Glutamatergic neuron (in vitro differentiated cells): Measurements from ENCODE around the gene CHD9. TPM values are rescaled to one million over a fixed set of nuclear protein-coding genes. Genes with fewer than 3 reads are reported as not detected.
A peak's percentile ranks its signal among the peaks of the same experiment; 100 is the strongest.

Experiments
- DNase-seq: peaks from one replicate; pipeline ENCODE4 v3.0.0; 2022
- H3K27ac Mint-ChIP-seq: one replicate; pipeline ENCODE4 v1.8.0; 2020; ENCODE audit warnings: mild to moderate bottlenecking, mixed read lengths, inconsistent platforms; ENCODE audit not compliant: unreplicated experiment
- H3K27me3 Mint-ChIP-seq: one replicate; pipeline ENCODE4 v1.8.0; 2020; ENCODE audit warnings: mild to moderate bottlenecking, moderate library complexity, mixed read lengths, inconsistent platforms; ENCODE audit not compliant: unreplicated experiment
- H3K36me3 Mint-ChIP-seq: one replicate; pipeline ENCODE4 v1.8.0; 2020; ENCODE audit warnings: mild to moderate bottlenecking, mixed read lengths, inconsistent platforms; ENCODE audit not compliant: unreplicated experiment
- H3K4me1 Mint-ChIP-seq: one replicate; pipeline ENCODE4 v1.8.0; 2020; ENCODE audit warnings: mild to moderate bottlenecking, low read depth, mixed read lengths, inconsistent platforms; ENCODE audit not compliant: unreplicated experiment
- H3K4me3 Mint-ChIP-seq: one replicate; pipeline ENCODE4 v1.8.0; 2020; ENCODE audit warnings: mild to moderate bottlenecking, mixed read lengths, inconsistent platforms; ENCODE audit not compliant: unreplicated experiment
- H3K9me3 Mint-ChIP-seq: one replicate; pipeline ENCODE4 v1.8.0; 2020; ENCODE audit warnings: mild to moderate bottlenecking, moderate library complexity, mixed read lengths, inconsistent platforms; ENCODE audit not compliant: unreplicated experiment
- CTCF ChIP-seq: fragments of 200-600 bp; sonication (generic); IDR thresholded peaks from one replicate; pipeline ENCODE4 v1.5.0; 2021; ENCODE audit not compliant: partially characterized antibody, unreplicated experiment
- total RNA-seq: library from RNA; stranded (reverse); fragmentation: NEBNext Ultra II Directional; extraction: Animal tissue kit (Norgen Biotek cat#: 25700); gene quantifications from one replicate; pipeline ENCODE4 v1.2.1, GENCODE V29; 2021; ENCODE audit not compliant: unreplicated experiment

The CHD9 gene
- total RNA-seq, 1 donor from 2014 or later = 120 TPM

DNA sequence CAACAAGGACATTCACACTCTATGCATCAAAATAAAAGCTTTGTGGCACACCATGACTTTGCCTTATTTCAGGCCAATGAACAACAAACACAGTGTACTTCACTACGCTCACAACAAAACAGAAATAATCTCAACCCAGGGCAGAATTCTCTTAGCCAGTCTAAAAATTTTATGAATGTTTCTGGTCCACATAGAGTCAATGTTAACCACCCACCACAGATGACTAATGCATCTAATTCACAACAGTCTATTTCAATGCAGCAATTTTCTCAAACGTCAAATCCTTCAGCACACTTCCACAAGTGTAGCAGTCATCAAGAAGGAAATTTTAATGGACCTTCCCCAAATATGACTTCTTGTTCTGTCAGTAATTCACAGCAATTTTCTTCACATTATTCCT lies 101.7 kb downstream of the CHD9 start:
- no peak for DNase-seq
- Mint-ChIP-seq H3K36me3 (no peaks in the 10 kb centered on the region), H3K27ac (no peak overlapping the region), H3K9me3 (no peaks in the 10 kb centered on the region), H3K27me3 (no peaks in the 10 kb centered on the region), H3K4me1 (peaks cover 4% of the 10 kb centered on the region), H3K4me3 (no peak overlapping the region)
- no peak for TF ChIP-seq CTCF

GRCh38 chr16:53159781-53160436 lies 105.1 kb downstream of the CHD9 start:
- H3K4me1 Mint-ChIP-seq = no peaks in the 10 kb centered on the region
- no peak for DNase-seq
- no peaks in the 10 kb centered on the region for H3K9me3 Mint-ChIP-seq
- no peak overlapping the region for H3K4me3 Mint-ChIP-seq
- TF ChIP-seq CTCF = peak; percentile 71
- no peak overlapping the region for H3K27ac Mint-ChIP-seq
- H3K27me3 Mint-ChIP-seq = no peaks in the 10 kb centered on the region
- H3K36me3 Mint-ChIP-seq = no peaks in the 10 kb centered on the region

- Mint-ChIP-seq H3K36me3 (no peaks in the 10 kb centered on the region), H3K4me3 (no peak overlapping the region), H3K4me1 (peaks cover 2% of the 10 kb centered on the region), H3K27ac (no peak overlapping the region), H3K27me3 (no peaks in the 10 kb centered on the region), H3K9me3 (no peaks in the 10 kb centered on the region)
- no peak for DNase-seq
- TF ChIP-seq CTCF = no peak
Measured at GRCh38 chr16:53166099-53166498, 111.3 kb downstream of the CHD9 start.

DNA sequence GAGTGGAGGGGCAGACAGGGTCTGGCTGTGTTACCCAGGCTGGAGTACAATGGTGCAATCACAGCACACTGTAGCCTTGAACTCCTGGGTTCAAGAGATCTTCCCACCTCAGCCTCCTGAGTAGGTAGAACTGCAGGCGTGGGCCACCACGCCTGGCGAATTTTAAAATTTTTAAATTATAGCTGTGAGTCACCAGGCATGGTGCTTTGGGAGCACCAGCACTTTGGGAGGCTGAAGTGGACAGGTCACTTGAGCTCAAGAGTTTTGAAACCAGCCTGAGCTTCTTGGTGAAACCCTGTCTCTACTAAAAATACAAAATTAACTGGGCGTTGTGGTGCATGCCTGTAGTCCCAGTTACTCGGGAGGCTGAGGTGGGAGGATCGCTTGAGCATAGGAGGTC lies 114.0 kb downstream of the CHD9 start:
- Mint-ChIP-seq H3K36me3 (no peaks in the 10 kb centered on the region), H3K4me1 (peaks cover 2% of the 10 kb centered on the region), H3K27me3 (peaks cover under 1% of the 10 kb centered on the region), H3K9me3 (no peaks in the 10 kb centered on the region), H3K4me3 (no peak overlapping the region), H3K27ac (no peak overlapping the region)
- no peak for TF ChIP-seq CTCF
- no peak for DNase-seq

DNA sequence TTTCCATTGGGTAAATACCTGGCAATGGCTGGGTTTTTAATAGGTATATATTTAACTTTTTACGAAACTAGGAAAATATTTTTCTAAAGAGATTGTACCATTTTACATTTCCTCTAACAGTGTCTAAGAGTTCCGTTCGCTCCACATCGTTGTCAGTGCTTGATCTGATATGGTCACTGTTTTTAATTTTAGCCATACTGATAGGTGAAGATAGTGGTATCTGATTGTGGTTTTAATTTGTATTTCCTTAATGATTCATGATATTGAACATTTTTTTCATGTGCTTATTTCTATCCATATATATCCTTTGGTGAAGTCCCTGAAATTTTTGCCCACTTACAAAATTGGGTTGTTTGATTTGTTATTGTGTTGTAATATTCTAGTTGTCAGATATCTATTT lies 117.7 kb downstream of the CHD9 start:
- H3K27ac Mint-ChIP-seq = no peak overlapping the region
- no peak for TF ChIP-seq CTCF

More for the DNA sequence above, 117.7 kb downstream of the CHD9 start:
- no peak for DNase-seq
- H3K4me1 Mint-ChIP-seq = peaks cover 2% of the 10 kb centered on the region
- peaks cover 2% of the 10 kb centered on the region for H3K27me3 Mint-ChIP-seq
- no peaks in the 10 kb centered on the region for H3K36me3 Mint-ChIP-seq
- H3K9me3 Mint-ChIP-seq = no peaks in the 10 kb centered on the region
- no peak overlapping the region for H3K4me3 Mint-ChIP-seq
